GM12878 (cell line): ENCODE data around the gene TTC23. TPM values are rescaled to one million over a fixed set of nuclear protein-coding genes. Genes with fewer than 3 reads are reported as not detected.

Experiments used
- ATAC-seq: fragments of 200-7000 bp; cut with Tn5 transposase; 3 replicates; pipeline ENCODE4 v1.9.1; 2020; ENCODE audit warnings: mild to moderate bottlenecking, moderate library complexity
- BruUV-seq: library from RNA; stranded (reverse); fragments of 400-500 nt; replicated peaks from 2 replicates; lab custom pipeline; 2021; lab: Mats Ljungman, UMichigan
- CTCF ChIA-PET: fragments of 300-600 bp; sonication (Branson Sonifier 250); formaldehyde crosslinking; extraction: SDS; loops from one replicate; lab custom pipeline; 2021; ENCODE audit warnings: inconsistent platforms; lab: Yijun Ruan, JAX
- POLR2A ChIA-PET: fragments of 350-600 bp; formaldehyde crosslinking; extraction: SDS; loops from one replicate; lab custom pipeline; 2021; ENCODE audit warnings: inconsistent platforms; lab: Charles Lee
- RAD21 ChIA-PET: fragments of 300-600 bp; sonication (Branson Sonifier 250); formaldehyde crosslinking; loops from one replicate; lab custom pipeline; 2023; ENCODE audit warnings: antibody characterized with exemption; ENCODE audit not compliant: unreplicated experiment; lab: Charles Lee
- SMC1A ChIA-PET: fragments of 300-600 bp; sonication (Branson Sonifier 250); formaldehyde crosslinking; loops from one replicate; lab custom pipeline; 2023; ENCODE audit not compliant: unreplicated experiment, uncharacterized antibody; lab: Charles Lee
- DNase-seq: peaks from one replicate; pipeline ENCODE4 v3.0.0-alpha.2; 2011; ENCODE audit warnings: low read depth, low spot score
- FAIRE-seq: peaks from 3 replicates; lab custom pipeline; 2011; peaks lifted over from hg19 to GRCh38; lab: Jason Lieb, UNC
- H2AFZ ChIP-seq: 2 replicates; pipeline ENCODE4 v1.6.0; 2011; ENCODE audit warnings: low read depth, low read length, control low read depth; ENCODE audit not compliant: control insufficient read depth
- H3K27ac ChIP-seq: 2 replicates; pipeline ENCODE4 v1.5.1; 2011; ENCODE audit warnings: control low read depth; ENCODE audit not compliant: control insufficient read depth, insufficient read depth
- H3K27me3 ChIP-seq, 2 experiments: replicated peaks in 1 of 2; 2 replicates each; pipeline versions ENCODE4 v1.6.0 to v1.6.1; 2011; ENCODE audit warnings: low read length in 1 of 2; ENCODE audit not compliant: control insufficient read depth in 2 of 2, insufficient read depth in 2 of 2
- H3K36me3 ChIP-seq, 2 experiments: 2 replicates each; pipeline ENCODE4 v1.5.1; 2011; ENCODE audit warnings: low read length in 1 of 2; ENCODE audit not compliant: control insufficient read depth in 2 of 2, insufficient read depth in 2 of 2
- H3K4me1 ChIP-seq: 2 replicates; pipeline ENCODE4 v1.6.1; 2011; ENCODE audit warnings: mild to moderate bottlenecking, low read length, moderate library complexity, mixed read lengths; ENCODE audit not compliant: control insufficient read depth, insufficient read depth
- H3K4me2 ChIP-seq: 2 replicates; pipeline ENCODE4 v1.6.0; 2011; ENCODE audit warnings: control low read depth; ENCODE audit not compliant: control insufficient read depth, insufficient read depth
- H3K4me3 ChIP-seq: fragments of 200-600 bp; sonication (generic); 2 replicates; pipeline ENCODE4 v1.5.1; 2016
- H3K79me2 ChIP-seq: 2 replicates; pipeline ENCODE4 v1.6.0; 2011; ENCODE audit warnings: low read length; ENCODE audit not compliant: control insufficient read depth, insufficient read depth
- H3K9ac ChIP-seq: 2 replicates; pipeline ENCODE4 v1.8.0; 2011; ENCODE audit warnings: low read length, control low read depth, mixed read lengths; ENCODE audit not compliant: control insufficient read depth, insufficient read depth
- H3K9me3 ChIP-seq: replicated peaks from 3 replicates; pipeline ENCODE4 v1.5.1; 2011; ENCODE audit warnings: mild to moderate bottlenecking, low read length; ENCODE audit not compliant: control insufficient read depth, insufficient read depth
- H4K20me1 ChIP-seq: 2 replicates; pipeline ENCODE4 v1.6.0; 2011; ENCODE audit not compliant: control insufficient read depth, insufficient read depth
- BCL11A ChIP-seq: IDR thresholded peaks from 2 replicates; pipeline ENCODE4 v1.6.1; 2011; ENCODE audit warnings: low read depth, low read length
- CTCF ChIP-seq, 3 experiments: IDR thresholded peaks in 2 of 3; conservative IDR thresholded peaks in 1 of 3; 2 replicates each; pipeline ENCODE4 v1.5.1; 2011; ENCODE audit warnings: low read depth in 3 of 3, low read length in 3 of 3, mild to moderate bottlenecking in 3 of 3, control low read depth in 2 of 3, moderate library complexity in 2 of 3, inconsistent platforms in 1 of 3, mixed read lengths in 1 of 3; ENCODE audit not compliant: control insufficient read depth in 2 of 3, insufficient read depth in 1 of 3; ENCODE audit errors: extremely low read depth in 1 of 3
- GATAD2B ChIP-seq: fragments of 450-650 bp; conservative IDR thresholded peaks from 2 replicates; pipeline ENCODE4 v1.6.1; 2017; ENCODE audit warnings: low read depth, mild to moderate bottlenecking, moderate library complexity
- HDAC6 ChIP-seq: fragments of 200-600 bp; sonication (generic); IDR thresholded peaks from one replicate; pipeline ENCODE4 v1.8.0; 2017; ENCODE audit warnings: antibody characterized with exemption; ENCODE audit not compliant: unreplicated experiment
- KLF5 ChIP-seq: fragments of 450-650 bp; IDR thresholded peaks from 2 replicates; pipeline ENCODE4 v1.6.1; 2014; ENCODE audit warnings: mild to moderate bottlenecking; ENCODE audit not compliant: partially characterized antibody
- MEF2B ChIP-seq: fragments of 450-650 bp; IDR thresholded peaks from 2 replicates; pipeline ENCODE4 v1.6.1; 2018; ENCODE audit warnings: mild to moderate bottlenecking, moderate library complexity; ENCODE audit not compliant: partially characterized antibody, poor library complexity, severe bottlenecking
- NBN ChIP-seq: fragments of 450-650 bp; IDR thresholded peaks from 2 replicates; pipeline ENCODE4 v1.6.1; 2016
- NFYA ChIP-seq: IDR thresholded peaks from 2 replicates; pipeline ENCODE4 v1.6.1; 2011; ENCODE audit warnings: low read depth, mild to moderate bottlenecking, low read length, improper control_type of control experiment, borderline replicate concordance
- NR2C1 ChIP-seq: fragments of 450-650 bp; IDR thresholded peaks from 2 replicates; pipeline ENCODE4 v1.6.1; 2017; ENCODE audit warnings: antibody characterized with exemption, mild to moderate bottlenecking, moderate library complexity
- NRF1 ChIP-seq: conservative IDR thresholded peaks from 2 replicates; pipeline ENCODE4 v1.6.1; 2011; ENCODE audit warnings: mild to moderate bottlenecking, low read depth, low read length, improper control_type of control experiment
- PKNOX1 ChIP-seq: fragments of 450-650 bp; IDR thresholded peaks from 2 replicates; pipeline ENCODE4 v1.6.1; 2016; ENCODE audit warnings: mild to moderate bottlenecking
- RB1 ChIP-seq: fragments of 450-650 bp; formaldehyde crosslinking; IDR thresholded peaks from 2 replicates; pipeline ENCODE4 v1.6.1; 2017; ENCODE audit warnings: mild to moderate bottlenecking, borderline replicate concordance
- SMAD1 ChIP-seq: fragments of 450-650 bp; IDR thresholded peaks from 2 replicates; pipeline ENCODE4 v1.6.1; 2018; ENCODE audit warnings: mild to moderate bottlenecking, low read depth; ENCODE audit not compliant: partially characterized antibody
- SMARCA5 ChIP-seq: fragments of 450-650 bp; IDR thresholded peaks from 2 replicates; pipeline ENCODE4 v1.6.1; 2017; ENCODE audit warnings: mild to moderate bottlenecking
- SMC3 ChIP-seq: IDR thresholded peaks from 2 replicates; pipeline ENCODE4 v1.6.1; 2011; ENCODE audit warnings: low read length, improper control_type of control experiment, borderline replicate concordance
- SREBF2 ChIP-seq: IDR thresholded peaks from 2 replicates; pipeline ENCODE4 v1.6.1; 2012; ENCODE audit warnings: mild to moderate bottlenecking, low read length
- TAF1 ChIP-seq: IDR thresholded peaks from 2 replicates; pipeline ENCODE4 v1.6.1; 2011; ENCODE audit warnings: mild to moderate bottlenecking, low read depth, low read length, borderline replicate concordance
- ZNF622 ChIP-seq: fragments of 450-650 bp; IDR thresholded peaks from 2 replicates; pipeline ENCODE4 v1.6.1; 2017; ENCODE audit warnings: mild to moderate bottlenecking, inconsistent platforms
- WGBS: methylation state at CpG from one replicate; pipeline ENCODE4 v1.1.6; 2016; ENCODE audit warnings: low lambda C conversion rate; ENCODE audit not compliant: insufficient replicate concordance, insufficient coverage; ENCODE audit errors: missing lambda C conversion rate; 5-methylcytosine and 5-hydroxymethylcytosine counted together
- in situ Hi-C: fragments of 300-500 bp; cut with MboI; formaldehyde crosslinking; loops from 9 replicates; pipeline ENCODE4 v1.14.3; 2018; ENCODE audit warnings: mixed read lengths
- intact Hi-C: fragments of 100-400 bp; cut with micrococcal nuclease; formaldehyde crosslinking; loops from one replicate; pipeline ENCODE4 v1.14.2; 2022; ENCODE audit not compliant: unreplicated experiment
- polyA plus RNA-seq, 11 experiments: library from polyadenylated mRNA; depleted of rRNA in 4 of 11; unstranded in 6 of 11; stranded (reverse) in 5 of 11; fragments of >200 nt; fragmentation: Nextera tagmentation in 4 of 11; fragmentation: Illumina TruSeq in 1 of 11; extraction: Ambion mirVana in 4 of 11; extraction: Trizol in 1 of 11; gene quantifications; 1 replicate in 1 of 11; 2 replicates in 10 of 11; pipeline versions ENCODE4 v1.2.1 to v1.2.3, GENCODE V29; 2011 to 2016; ENCODE audit warnings: inconsistent platforms in 2 of 11, missing spikeins in 2 of 11, low read depth in 1 of 11
- total RNA-seq, 4 experiments: library from RNA; depleted of rRNA in 3 of 4; stranded (reverse); fragments of >200 nt in 3 of 4; fragmentation: Illumina TruSeq in 1 of 4; extraction: Trizol in 1 of 4; gene quantifications; 2 replicates each; pipeline versions ENCODE4 v1.2.1 to v1.2.3, GENCODE V29; 2013 to 2021

The TTC23 gene
- total and polyA plus RNA-seq, 10 of the 15 experiments (the other 5 are each of a cell fraction or from before 2014, with no cell fraction given) = 1.2 to 9.0 (median 6.5) TPM

- intact Hi-C loops (no loop called here), in situ Hi-C loops (no loop called here)
- BruUV-seq = no TSS peak
- H3K27me3 ChIP-seq = no peaks in the 10 kb centered on the region
- no peak overlapping the region for H3K4me3 ChIP-seq
- DNase-seq = no peak
- H3K36me3 ChIP-seq = no peaks in the 10 kb centered on the region
- no peak overlapping the region for H3K4me2 ChIP-seq
- no peak for ATAC-seq
- no peak overlapping the region for H3K27ac ChIP-seq
- 72% methylated on average over 4 of the region's 4 CpGs for WGBS
- no peak for FAIRE-seq
- ChIA-PET CTCF (no interaction called here), RAD21 (no interaction called here), POLR2A (no interaction called here), SMC1A (no interaction called here)
- TF ChIP-seq PKNOX1 = no peak
- no peak for TF ChIP-seq SMAD1
- H3K79me2 ChIP-seq = no peaks in the 10 kb centered on the region
- H3K9ac ChIP-seq = no peak overlapping the region
- no peaks in the 10 kb centered on the region for H3K9me3 ChIP-seq
- H2AFZ ChIP-seq = no peak overlapping the region
- H3K4me1 ChIP-seq = no peaks in the 10 kb centered on the region
- H4K20me1 ChIP-seq = no peaks in the 10 kb centered on the region
Measured at GRCh38 chr15:99139276-99139675, 110.1 kb downstream of the TTC23 start.

- Histone ChIP-seq H3K36me3 (no peaks in the 10 kb centered on the region), H3K4me3 (no peak overlapping the region), H3K4me2 (no peak overlapping the region), H2AFZ (no peak overlapping the region), H3K27me3 (no peaks in the 10 kb centered on the region), H3K4me1 (no peaks in the 10 kb centered on the region), H3K79me2 (no peaks in the 10 kb centered on the region), H3K27ac (no peak overlapping the region), H3K9me3 (no peaks in the 10 kb centered on the region), H4K20me1 (no peaks in the 10 kb centered on the region), H3K9ac (no peak overlapping the region)
- intact Hi-C loops = no loop called here
- WGBS = 66% methylated on average over 15 of the region's 15 CpGs
- CTCF ChIA-PET = no interaction called here
- RAD21 ChIA-PET = no interaction called here
- BruUV-seq = no TSS peak
- SMC1A ChIA-PET = no interaction called here
- no peak for ATAC-seq
- no peak for DNase-seq
- POLR2A ChIA-PET = no interaction called here
- no peak for FAIRE-seq
- in situ Hi-C loops = no loop called here
- TF ChIP-seq RB1 (no peak), NR2C1 (no peak), NRF1 (no peak), SMC3 (no peak), SREBF2 (no peak), NBN (no peak), SMARCA5 (no peak), NFYA (no peak), MEF2B (no peak), ZNF622 (no peak), CTCF (IDR thresholded peaks at IDR 0.05 in 2 of 3, conservative IDR thresholded peaks at IDR 0.05 in 1 of 3; ENCODE audit: control insufficient read depth in 2 of 3, extremely low read depth in 1 of 3, insufficient read depth in 1 of 3, low read depth in 3 of 3, low read length in 3 of 3) (no peak), KLF5 (no peak), BCL11A (no peak), GATAD2B (no peak), HDAC6 (no peak), TAF1 (no peak)
Measured at GRCh38 chr15:99138491-99138982, 110.8 kb downstream of the TTC23 start.
